ENCODE measurements around the gene C1QL4. TPM values are rescaled to one million over a fixed set of nuclear protein-coding genes. Genes with fewer than 3 reads are reported as not detected.
A peak's percentile ranks its signal among the peaks of the same experiment; 100 is the strongest.

C1QL4 gene
- total and polyA plus RNA-seq, 8 donors: not detected

DNA sequence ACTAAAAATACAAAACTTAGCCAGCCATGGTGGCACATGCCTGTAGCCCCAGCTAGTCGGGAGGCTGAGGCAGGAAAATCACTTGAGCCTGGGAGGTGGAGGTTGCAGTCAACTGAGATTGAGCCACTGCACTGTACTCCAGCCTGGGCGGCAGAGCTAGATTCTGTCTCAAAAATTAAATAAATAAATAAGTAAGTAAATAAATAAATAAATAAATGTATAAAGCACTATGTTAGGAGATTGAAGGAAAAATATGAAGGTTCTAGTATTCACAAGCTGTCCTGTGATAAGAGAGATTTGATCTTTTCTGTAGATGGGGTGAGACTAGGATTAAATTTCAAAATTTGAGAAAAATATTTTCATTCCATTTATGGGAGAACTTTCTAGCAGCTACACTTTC lies 15.4 kb upstream of the C1QL4 start:
- 71 to 88% (median 82%) methylated on average over 2 of the region's 2 CpGs for WGBS, 5 donors
- Histone ChIP-seq H3K9me3 (no peaks in the 10 kb centered on the region), H3K36me3 (peaks cover 0 to 4% (median 0%) of the 10 kb centered on the region in 4 donors), H3K27me3 (peaks cover 0 to 73% (median 11%) of the 10 kb centered on the region in 3 donors), H3K4me1 (peaks cover 15 to 25% (median 22%) of the 10 kb centered on the region in 4 donors), H3K27ac (no peak overlapping the region), H3K4me3 (no peak overlapping the region)
- no peak for TF ChIP-seq POLR2AphosphoS5 (IDR thresholded peaks at IDR 0.05)
- TF ChIP-seq, protein P1, sequence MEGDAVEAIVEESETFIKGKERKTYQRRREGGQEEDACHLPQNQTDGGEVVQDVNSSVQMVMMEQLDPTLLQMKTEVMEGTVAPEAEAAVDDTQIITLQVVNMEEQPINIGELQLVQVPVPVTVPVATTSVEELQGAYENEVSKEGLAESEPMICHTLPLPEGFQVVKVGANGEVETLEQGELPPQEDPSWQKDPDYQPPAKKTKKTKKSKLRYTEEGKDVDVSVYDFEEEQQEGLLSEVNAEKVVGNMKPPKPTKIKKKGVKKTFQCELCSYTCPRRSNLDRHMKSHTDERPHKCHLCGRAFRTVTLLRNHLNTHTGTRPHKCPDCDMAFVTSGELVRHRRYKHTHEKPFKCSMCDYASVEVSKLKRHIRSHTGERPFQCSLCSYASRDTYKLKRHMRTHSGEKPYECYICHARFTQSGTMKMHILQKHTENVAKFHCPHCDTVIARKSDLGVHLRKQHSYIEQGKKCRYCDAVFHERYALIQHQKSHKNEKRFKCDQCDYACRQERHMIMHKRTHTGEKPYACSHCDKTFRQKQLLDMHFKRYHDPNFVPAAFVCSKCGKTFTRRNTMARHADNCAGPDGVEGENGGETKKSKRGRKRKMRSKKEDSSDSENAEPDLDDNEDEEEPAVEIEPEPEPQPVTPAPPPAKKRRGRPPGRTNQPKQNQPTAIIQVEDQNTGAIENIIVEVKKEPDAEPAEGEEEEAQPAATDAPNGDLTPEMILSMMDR (IDR thresholded peaks at IDR 0.05): no peak
- TF ChIP-seq EP300 (IDR thresholded peaks at IDR 0.05): no peak
- no peak for TF ChIP-seq POLR2A (IDR thresholded peaks at IDR 0.05)
- peak in 1 of 2 donors; percentile 7 for DNase-seq
- intact Hi-C loops (cut with DNase I; ENCODE audit: low total_unique reads): no loop called here

DNA sequence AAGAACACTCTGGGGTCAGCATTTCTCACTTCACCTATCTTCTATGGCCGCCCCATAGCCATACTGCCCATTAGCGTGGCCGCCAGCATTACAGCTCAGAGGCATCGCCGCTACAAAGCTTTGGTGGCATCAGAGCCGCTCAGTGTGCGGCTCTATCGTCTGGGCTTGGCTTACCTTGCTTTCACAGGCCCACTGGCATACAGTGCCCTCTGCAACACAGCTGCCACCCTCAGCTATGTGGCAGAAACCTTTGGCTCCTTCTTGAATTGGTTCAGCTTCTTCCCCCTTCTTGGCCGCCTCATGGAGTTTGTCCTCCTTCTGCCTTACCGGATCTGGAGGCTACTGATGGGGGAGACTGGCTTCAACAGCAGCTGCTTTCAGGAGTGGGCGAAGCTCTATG lies 12.3 kb upstream of the C1QL4 start:
- Histone ChIP-seq H3K36me3 (peaks cover 0 to 4% (median 0%) of the 10 kb centered on the region in 4 donors), H3K27ac (no peak overlapping the region), H3K9me3 (no peaks in the 10 kb centered on the region), H3K4me3 (no peak overlapping the region), H3K27me3 (peaks cover 10 to 94% (median 40%) of the 10 kb centered on the region in 3 donors), H3K4me1 (peaks cover 40 to 53% (median 49%) of the 10 kb centered on the region in 4 donors)
- TF ChIP-seq EP300 (IDR thresholded peaks at IDR 0.05) (no peak), POLR2AphosphoS5 (IDR thresholded peaks at IDR 0.05) (no peak), POLR2A (IDR thresholded peaks at IDR 0.05) (no peak)
- TF ChIP-seq, protein P1 (IDR thresholded peaks at IDR 0.05): no peak
- WGBS, 5 donors: 77 to 91% (median 90%) methylated on average over 11 of the region's 11 CpGs
- intact Hi-C loops (cut with DNase I; ENCODE audit: low total_unique reads): no loop called here
- peak in 1 of 2 donors; percentile 22 for DNase-seq

DNA sequence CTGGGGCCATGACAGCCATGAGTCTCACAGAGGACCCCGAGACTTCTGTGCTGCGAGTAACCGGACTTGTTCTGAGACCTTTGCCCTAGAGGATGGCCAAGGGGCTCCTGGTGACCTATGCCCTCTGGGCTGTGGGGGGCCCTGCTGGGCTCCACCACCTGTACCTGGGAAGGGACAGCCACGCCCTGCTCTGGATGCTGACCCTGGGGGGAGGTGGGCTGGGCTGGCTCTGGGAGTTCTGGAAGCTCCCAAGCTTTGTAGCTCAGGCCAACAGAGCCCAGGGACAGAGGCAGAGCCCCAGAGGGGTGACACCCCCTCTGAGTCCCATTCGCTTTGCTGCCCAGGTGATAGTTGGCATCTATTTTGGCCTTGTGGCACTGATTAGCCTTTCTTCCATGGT lies 11.8 kb upstream of the C1QL4 start:
- Histone ChIP-seq H3K9me3 (no peaks in the 10 kb centered on the region), H3K4me3 (no peak overlapping the region), H3K27ac (no peak overlapping the region), H3K36me3 (peaks cover 0 to 4% (median 0%) of the 10 kb centered on the region in 4 donors), H3K4me1 (peaks cover 44 to 53% (median 51%) of the 10 kb centered on the region in 4 donors), H3K27me3 (peaks cover 10 to 96% (median 40%) of the 10 kb centered on the region in 3 donors)
- intact Hi-C loops (cut with DNase I; ENCODE audit: low total_unique reads): no loop called here
- 87 to 98% (median 95%) methylated on average over 5 of the region's 5 CpGs for WGBS, 5 donors
- DNase-seq: peak; percentile 16 to 17
- no peak for TF ChIP-seq POLR2A (IDR thresholded peaks at IDR 0.05)
- TF ChIP-seq EP300 (IDR thresholded peaks at IDR 0.05): no peak
- TF ChIP-seq, protein P1 (IDR thresholded peaks at IDR 0.05): no peak
- no peak for TF ChIP-seq POLR2AphosphoS5 (IDR thresholded peaks at IDR 0.05)

DNA sequence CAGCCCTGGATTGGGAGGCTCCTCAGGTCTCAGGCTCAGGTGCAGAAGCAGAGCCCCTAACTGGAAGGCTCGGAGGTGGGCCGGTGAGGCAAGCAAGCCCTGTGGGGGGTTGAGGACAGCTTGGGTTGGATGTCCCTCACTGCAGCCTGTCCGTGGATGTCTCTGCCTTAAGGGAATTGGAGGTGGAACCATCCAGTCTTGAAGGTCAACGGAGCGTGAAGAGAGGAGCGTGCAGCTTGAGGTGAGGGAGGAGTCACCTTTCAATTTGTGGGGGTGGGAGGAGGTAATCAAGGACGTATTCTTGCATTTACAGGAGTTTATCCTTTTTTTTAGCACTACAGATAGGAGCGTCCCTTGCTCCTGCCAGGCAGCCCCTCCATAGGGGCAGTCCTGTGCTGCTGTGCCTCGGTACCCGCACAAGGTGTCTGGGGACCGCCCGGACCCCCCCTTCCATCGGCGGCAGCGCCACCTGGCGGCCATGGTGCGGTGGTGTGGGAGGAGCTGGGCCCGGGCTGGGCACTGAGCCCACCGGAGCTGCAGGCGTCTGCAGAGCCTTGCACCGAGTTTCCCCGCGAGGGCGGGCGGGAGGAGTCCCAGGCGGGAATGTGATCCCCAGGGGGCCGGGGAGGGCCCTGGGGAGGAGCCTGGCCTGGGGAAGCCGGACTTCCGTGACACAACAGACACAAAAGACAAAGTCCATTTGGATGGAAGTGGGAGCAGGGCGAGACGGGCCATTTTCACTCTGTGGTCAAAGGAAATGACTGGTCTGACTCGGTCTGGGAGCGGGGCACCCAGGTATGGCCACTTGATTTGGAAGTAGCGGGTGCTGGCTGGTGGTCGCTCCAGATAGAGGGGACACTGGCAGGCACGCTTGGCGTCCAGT lies 10.6 kb upstream of the C1QL4 start:
- 4 to 13% (median 6%) methylated on average over 21 to 37 of the region's 37 CpGs for WGBS, 5 donors
- peak overlapping the region; percentile 34 to 60 (median 41) for H3K4me3 ChIP-seq
- peak overlapping the region in 4 of 5 donors; percentile 2 to 38 (median 8) for H3K27ac ChIP-seq
- peaks cover 10 to 95% (median 45%) of the 10 kb centered on the region in 3 donors for H3K27me3 ChIP-seq
- peak; percentile 91 to 94 for DNase-seq
- peaks cover 55 to 65% (median 60%) of the 10 kb centered on the region in 4 donors for H3K4me1 ChIP-seq
- H3K9me3 ChIP-seq: no peaks in the 10 kb centered on the region
- intact Hi-C loops (cut with DNase I; ENCODE audit: low total_unique reads): no loop called here
- peaks cover 0 to 4% (median 0%) of the 10 kb centered on the region in 4 donors for H3K36me3 ChIP-seq
- TF ChIP-seq EP300 (IDR thresholded peaks at IDR 0.05) (no peak), POLR2AphosphoS5 (IDR thresholded peaks at IDR 0.05) (peak in 2 of 3 donors; percentile 69 to 70), POLR2A (IDR thresholded peaks at IDR 0.05) (no peak)
- TF ChIP-seq, protein P1 (IDR thresholded peaks at IDR 0.05): peak in 6 of 7 experiments; percentile 55 to 98 (median 87)
